Activated CD4-positive, CD25-positive, alpha-beta regulatory T cell treated with anti-CD3 and anti-CD28 coated beads, Interleukin-2, amount 50 U/mL, for 24 hours (primary cell): ENCODE measurements around the gene C6orf120.
A peak's percentile ranks its signal among the peaks of the same experiment; 100 is the strongest.

ENCODE experiments used
- ATAC-seq, 2 donors: fragments of 150-1000 bp; cut with Tn5 transposase; one replicate each; pipeline ENCODE4 v1.10.0; 2021; ENCODE audit warnings: mild to moderate bottlenecking in 1 of 2, moderate library complexity in 1 of 2

The C6orf120 gene

GRCh38 chr6:169701954-169702839, at the start of gene C6orf120, which contains the start of gene WDR27:
Gene C6orf120, plus strand, starts transcription at chr6:169702126. Its CDS starts 334 bp downstream, at chr6:169702460.
Gene WDR27, minus strand, starts transcription at chr6:169702029. Its CDS starts 13,024 bp downstream, at chr6:169689005.
- peak; percentile 92 to 93 for ATAC-seq

GRCh38 chr6:169652896-169653295, 49.0 kb upstream of the C6orf120 start:
- ATAC-seq, result no peak

GRCh38 chr6:169653691-169654090, 48.2 kb upstream of the C6orf120 start:
- ATAC-seq, result no peak

GRCh38 chr6:169654598-169655391, 47.1 kb upstream of the C6orf120 start:
- peak; percentile 86 to 94 for ATAC-seq

DNA sequence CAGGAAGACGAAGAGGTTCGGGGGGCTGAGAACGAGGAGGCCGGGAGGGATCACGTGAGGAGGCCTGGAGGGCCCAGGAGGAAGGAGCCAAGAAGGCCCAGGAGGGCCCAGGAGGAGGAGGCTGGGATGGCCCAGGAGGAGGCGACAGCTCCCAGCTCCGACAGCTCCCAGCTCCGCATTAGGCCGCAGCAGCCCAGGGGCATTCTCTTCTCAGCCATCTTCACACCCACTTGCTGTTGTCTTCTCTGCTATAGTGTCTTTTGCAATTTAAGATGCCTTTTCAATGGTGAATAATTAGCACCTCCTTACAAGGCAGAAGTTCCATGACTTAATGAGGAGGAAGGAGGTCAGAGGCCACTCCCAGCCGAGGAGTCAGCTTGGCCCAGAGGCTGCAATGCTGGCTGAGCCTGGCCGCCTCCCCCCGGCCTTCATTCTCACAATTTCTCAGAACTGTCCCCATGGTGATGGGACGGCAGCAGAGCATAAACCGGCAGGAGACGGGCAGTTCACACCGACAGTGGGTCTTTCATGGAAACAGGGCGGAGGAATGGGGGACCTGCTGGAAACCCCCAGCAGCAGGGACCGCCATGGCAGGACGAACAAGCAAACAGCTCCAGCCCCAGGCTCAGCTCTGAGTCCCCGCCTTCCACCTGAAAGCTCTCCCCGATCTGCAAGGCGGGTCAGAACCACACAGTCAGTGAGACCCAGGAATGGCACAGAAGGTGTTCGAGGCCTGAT, 45.2 kb upstream of the C6orf120 start:
- ATAC-seq, result no peak

- ATAC-seq, result no peak
Observed at GRCh38 chr6:169657284-169657610, 44.7 kb upstream of the C6orf120 start.

- no peak for ATAC-seq
Observed at GRCh38 chr6:169659820-169660610, 41.9 kb upstream of the C6orf120 start.

DNA sequence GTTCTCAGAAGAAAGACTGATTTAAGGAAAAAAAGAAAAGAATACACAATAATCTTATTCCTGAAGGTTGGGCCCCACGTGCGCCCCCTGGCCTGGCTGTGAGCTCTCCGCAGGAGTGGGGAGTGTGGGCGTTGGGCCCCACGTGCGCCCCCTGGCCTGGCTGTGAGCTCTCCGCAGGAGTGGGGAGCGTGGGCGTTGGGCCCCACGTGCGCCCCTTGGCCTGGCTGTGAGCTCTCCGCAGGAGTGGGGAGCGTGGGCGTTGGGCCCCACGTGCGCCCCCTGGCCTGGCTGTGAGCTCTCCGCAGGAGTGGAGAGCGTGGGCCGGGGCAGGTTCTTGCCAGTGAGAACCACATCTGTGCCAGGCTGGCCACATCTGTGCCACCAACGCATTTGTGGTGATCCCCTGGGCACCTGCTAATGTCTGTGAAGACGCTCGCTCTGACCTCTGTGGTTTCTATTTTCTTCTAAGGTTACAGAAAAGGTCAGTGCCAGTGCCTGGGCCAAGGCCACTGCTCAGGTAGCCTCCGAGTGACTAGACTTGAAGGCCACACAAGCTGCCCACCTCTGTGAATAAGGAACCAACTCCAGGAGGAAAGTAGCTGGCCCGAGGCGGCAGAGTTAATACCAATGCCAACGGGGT, 41.1 kb upstream of the C6orf120 start:
- ATAC-seq, result no peak

GRCh38 chr6:169661391-169661756, 40.6 kb upstream of the C6orf120 start:
- no peak for ATAC-seq

- ATAC-seq, result no peak
Observed at GRCh38 chr6:169663468-169663867, 38.5 kb upstream of the C6orf120 start.

GRCh38 chr6:169664227-169664626, 37.7 kb upstream of the C6orf120 start:
- ATAC-seq, result no peak

DNA sequence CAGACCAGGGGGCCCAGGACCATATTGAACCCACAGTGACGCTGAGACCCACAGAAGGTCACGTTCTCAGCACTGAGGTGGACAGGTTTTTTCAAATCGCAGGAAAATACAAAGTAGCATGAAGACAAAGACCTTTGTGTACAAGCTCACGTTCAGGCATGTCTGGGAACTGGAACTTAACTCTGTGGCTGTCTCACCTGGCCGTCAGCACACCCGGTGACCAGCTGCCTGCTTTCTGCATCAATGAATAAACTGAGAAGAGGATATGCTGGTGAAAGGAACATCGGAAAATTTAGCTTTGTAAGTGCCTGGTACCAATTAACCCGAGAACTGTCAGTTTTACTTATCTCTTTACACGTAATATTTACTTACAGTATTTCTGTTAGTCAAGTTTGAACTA, 36.6 kb upstream of the C6orf120 start:
- ATAC-seq, result no peak

DNA sequence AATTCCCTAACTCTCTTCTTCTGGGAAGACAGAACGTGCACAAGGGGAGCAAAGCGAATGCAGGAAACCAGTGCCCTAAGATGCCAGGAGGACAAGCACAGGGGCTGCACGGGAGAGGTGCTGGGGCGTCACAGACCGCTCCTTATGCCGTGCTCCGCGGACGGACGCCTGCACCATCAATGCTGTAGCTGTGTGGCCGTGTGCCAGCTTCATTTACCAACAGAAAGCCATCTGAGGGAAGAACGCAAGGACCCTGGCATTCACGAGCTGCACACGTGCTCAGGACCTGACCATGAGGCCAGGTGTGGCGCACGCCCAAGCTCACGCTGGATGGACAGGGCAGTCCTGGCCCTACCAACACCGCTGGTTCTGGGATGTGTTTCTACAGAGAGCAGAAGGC, 35.5 kb upstream of the C6orf120 start:
- ATAC-seq, result no peak

- no peak for ATAC-seq
Observed at GRCh38 chr6:169667716-169668115, 34.2 kb upstream of the C6orf120 start.

GRCh38 chr6:169668203-169668847, 33.6 kb upstream of the C6orf120 start:
- ATAC-seq, result no peak

DNA sequence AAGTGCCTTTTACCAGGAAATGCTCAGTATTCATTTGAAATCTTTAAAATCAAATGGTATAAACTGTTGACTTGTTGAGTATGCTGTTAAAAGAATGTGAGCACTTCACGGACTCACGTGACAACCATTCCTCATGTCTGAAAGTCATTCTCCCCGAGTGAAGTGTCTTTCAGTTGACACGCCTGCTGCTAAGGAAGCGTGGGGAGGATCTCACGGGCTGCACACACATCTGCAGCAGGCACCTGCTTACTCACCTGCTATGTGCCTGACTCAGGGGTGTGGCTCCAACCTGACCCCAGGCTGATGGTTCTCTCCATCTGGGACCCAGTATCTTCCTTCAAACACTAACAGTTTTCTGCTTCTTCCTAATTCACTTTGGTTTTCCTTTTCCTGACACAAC, 32.8 kb upstream of the C6orf120 start:
- no peak for ATAC-seq

DNA sequence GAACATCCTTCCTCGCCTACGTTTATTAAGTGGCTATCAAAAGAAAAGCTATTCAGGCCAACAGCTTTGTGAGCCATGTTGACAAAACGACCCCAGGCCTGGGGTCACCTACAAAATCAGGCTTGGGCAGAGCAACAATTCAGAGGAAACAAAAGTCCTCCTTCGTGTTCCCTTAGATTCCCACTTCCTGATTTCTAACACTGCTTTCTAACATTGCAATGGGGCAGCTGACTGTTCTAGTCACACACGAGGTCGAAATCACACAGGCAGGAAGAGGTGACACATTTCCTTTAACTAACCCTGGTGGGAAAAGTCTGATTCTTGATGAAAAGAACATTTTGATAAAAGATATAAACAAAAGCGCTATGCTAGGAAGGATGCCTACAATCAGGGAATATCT, 32.0 kb upstream of the C6orf120 start:
- ATAC-seq, result no peak

- ATAC-seq, result no peak
Observed at GRCh38 chr6:169671563-169671962, 30.4 kb upstream of the C6orf120 start.

DNA sequence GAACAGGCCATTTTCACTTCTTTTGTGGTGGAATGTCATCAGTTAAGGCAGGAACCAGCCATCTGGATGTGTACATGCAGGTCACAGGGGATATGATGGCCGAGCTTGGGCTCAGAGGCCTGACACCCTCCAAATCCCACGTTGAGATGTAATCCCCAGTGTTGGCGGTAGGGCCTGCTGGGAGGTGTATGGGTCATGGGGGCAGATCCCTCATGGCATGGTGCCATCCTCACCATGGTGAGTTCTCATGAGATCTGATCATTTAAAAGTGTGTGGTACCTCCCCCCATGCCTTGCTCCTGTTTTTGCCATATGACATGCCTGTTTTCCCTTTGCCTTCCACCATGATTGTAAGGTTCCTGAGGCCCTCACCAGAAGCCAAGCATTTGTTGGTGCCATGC, 26.9 kb upstream of the C6orf120 start:
- no peak for ATAC-seq

DNA sequence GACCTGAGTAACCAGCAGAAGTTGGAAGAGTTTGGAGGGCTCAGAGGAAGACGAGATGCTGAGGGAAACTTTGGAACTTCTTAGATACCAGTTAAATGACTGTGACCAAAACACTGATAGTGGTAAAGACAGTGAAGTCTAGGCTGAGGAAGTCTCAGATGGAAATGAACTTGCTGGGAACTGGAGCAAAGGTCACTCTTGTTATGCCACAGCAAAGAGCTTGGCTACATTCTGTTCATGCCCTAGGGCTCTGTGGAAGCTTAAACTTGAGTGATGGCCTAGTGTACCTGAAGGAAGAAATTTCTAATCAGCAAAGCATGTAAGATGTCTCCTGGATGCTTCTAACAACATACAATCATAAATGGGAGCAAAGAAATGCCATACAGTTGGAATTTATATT, 24.8 kb upstream of the C6orf120 start:
- no peak for ATAC-seq

DNA sequence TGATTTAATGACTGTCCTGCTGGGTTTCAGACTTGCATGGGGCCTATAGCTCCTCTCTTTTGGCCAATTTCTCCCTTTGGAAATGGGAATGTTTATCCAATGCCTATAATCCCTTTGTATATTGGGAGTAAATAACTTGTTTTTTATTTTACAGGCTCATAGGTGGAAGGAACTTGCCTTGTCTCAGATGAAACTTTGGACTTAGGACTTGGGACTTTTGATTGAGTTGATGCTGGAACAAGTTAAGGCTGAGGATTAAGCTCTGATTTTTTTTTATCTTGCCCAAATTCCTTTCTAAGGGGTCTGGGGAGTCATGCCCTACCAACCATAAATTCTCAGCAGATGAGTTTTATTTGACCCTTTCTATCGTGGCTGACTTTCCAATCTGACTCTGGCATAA, 23.6 kb upstream of the C6orf120 start:
- ATAC-seq, result no peak
